ENCODE data around the gene SFT2D1. TPM values are rescaled to one million over a fixed set of nuclear protein-coding genes. Genes with fewer than 3 reads are reported as not detected.

SFT2D1 gene
- total and polyA plus RNA-seq, 9 of the 15 experiments (the other 6 are each of a cell fraction or from before 2014, with no cell fraction given) = 54.4 to 140 (median 74.6) TPM

DNA sequence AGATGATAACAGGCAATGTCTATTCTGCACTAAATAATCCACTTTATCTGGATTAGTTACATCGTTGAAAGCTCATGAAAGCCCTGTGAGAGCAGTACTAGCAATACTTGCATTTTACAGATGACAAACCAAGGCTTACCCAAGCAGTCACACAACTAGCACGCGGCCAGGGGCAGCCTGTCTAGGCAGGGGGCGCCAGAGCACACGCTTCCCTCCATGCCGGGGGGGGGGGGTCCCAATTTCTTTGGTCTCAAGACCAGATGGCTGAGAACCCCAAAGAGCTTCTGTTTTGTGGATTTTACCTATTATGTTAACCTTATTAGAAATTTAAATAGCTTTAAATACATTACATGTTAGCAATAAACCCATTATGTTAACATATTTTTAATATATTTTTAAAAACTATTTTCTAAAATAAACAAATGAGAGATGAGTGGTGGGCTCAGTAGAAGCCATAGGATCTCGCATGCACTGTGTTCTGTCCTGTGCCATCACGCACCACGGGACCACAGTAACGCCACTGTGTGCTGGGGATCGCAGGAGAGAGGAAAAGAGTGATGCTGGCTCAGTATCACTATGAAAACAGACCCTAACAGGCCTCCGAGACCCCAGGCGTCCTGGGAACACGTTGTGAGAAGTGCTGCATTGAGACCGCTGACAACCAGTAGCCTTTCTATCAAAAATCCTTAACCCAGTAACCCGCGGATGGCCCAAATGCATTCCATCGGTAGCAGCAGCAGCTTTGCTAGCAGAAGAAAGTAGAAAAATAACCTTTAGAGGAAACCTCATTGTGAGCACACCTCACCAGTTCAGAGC is 28.9 kb downstream of the SFT2D1 start (continued):
- TF ChIP-seq REST (IDR thresholded peaks at IDR 0.05; ENCODE audit: borderline replicate concordance) = peak; percentile 78
- TF ChIP-seq REST (CRISPR knock-in tag; IDR thresholded peaks at IDR 0.05; ENCODE audit: low read depth) = no peak
- TF ChIP-seq, protein P1, sequence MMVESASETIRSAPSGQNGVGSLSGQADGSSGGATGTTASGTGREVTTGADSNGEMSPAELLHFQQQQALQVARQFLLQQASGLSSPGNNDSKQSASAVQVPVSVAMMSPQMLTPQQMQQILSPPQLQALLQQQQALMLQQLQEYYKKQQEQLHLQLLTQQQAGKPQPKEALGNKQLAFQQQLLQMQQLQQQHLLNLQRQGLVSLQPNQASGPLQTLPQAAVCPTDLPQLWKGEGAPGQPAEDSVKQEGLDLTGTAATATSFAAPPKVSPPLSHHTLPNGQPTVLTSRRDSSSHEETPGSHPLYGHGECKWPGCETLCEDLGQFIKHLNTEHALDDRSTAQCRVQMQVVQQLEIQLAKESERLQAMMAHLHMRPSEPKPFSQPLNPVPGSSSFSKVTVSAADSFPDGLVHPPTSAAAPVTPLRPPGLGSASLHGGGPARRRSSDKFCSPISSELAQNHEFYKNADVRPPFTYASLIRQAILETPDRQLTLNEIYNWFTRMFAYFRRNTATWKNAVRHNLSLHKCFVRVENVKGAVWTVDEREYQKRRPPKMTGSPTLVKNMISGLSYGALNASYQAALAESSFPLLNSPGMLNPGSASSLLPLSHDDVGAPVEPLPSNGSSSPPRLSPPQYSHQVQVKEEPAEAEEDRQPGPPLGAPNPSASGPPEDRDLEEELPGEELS (CRISPR knock-in tag; IDR thresholded peaks at IDR 0.05; ENCODE audit: borderline replicate concordance) = 0 out of 2 replicates have a peak, but pooled peaks have one; percentile 30
- 0 out of 2 replicates have a peak, but pooled peaks have one; percentile 7 for TF ChIP-seq EP300 (IDR thresholded peaks at IDR 0.05; ENCODE audit: low read length)
- no peak for TF ChIP-seq MTA2 (IDR thresholded peaks at IDR 0.05; ENCODE audit: low read depth)
- TF ChIP-seq CREB3L1 (IDR thresholded peaks at IDR 0.05; ENCODE audit: borderline replicate concordance, low read depth) = peak; percentile 43; the same call in 1 of the 2 replicates
- no peak for TF ChIP-seq ZFP36 (IDR thresholded peaks at IDR 0.05; ENCODE audit: low read depth, low read length, partially characterized antibody)
- TF ChIP-seq JUN (IDR thresholded peaks at IDR 0.05; ENCODE audit: borderline replicate concordance, low read depth, low read length) = 0 out of 2 replicates have a peak, but pooled peaks have one; percentile 20
- TF ChIP-seq JUN (CRISPR knock-in tag; IDR thresholded peaks at IDR 0.05; ENCODE audit: borderline replicate concordance) = no peak
- no peak for TF ChIP-seq ATF1 (CRISPR knock-in tag; IDR thresholded peaks at IDR 0.05)
- TF ChIP-seq ATF1 (tag; IDR thresholded peaks at IDR 0.05) = 0 out of 2 replicates have a peak, but pooled peaks have one; percentile 17
- peak; percentile 79 for TF ChIP-seq ZNF431 (CRISPR knock-in tag; IDR thresholded peaks at IDR 0.05)
- no peak for TF ChIP-seq ZBTB26 (CRISPR knock-in tag; IDR thresholded peaks at IDR 0.05)
- TF ChIP-seq MAZ (CRISPR knock-in tag; conservative IDR thresholded peaks at IDR 0.05 in 1 of 2, IDR thresholded peaks at IDR 0.05 in 1 of 2) = peak in 1 of 2 experiments; percentile 37; a peak in 1 of 4 replicates
